ENCODE results near the gene GNAI2.
A peak's percentile ranks its signal among the peaks of the same experiment; 100 is the strongest.

DNA sequence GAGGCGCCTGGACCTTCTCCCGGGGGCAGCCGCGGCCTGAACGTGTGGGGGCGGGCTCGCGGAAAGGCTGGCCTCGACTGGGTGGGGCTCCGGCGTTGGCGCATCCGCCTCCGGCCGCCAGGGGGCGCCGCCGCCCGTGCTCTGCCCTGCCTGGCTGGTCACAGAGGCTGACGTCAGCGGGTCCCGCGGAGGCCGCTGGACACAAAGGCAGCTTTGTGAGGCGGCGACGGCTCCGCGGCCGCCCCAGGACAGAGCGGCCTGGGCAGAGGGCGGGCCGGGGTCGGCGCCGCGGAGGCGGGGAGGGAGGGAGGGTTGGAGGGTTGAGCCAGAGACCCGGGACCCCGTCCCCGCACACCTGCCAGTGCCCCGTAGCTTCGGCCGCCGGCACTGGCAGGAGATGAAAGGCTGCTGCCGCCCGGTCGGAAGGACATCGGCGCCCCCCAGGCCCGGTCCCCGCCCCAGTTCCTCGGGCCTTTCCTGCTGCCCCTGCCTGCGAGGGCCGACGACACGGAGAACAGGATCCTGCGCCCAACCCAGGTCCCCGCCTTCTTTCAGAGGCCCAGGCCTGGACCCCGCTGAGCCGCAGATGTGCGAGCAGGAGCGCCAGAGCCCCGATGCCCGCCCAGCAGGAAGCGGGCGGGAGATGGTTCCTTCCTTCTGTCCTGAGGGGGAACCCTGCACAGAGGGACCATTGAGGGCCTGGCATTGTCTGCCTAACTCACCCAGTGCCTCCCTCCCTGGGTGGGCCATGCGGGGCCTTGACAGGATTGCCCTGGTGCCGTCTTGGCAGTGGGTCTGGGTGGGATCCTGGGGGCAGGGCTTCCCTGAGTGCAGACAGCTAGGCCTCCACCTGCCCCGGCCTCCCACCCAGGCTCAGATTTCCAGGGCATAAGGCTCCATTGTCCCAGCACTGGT is 24.3 kb downstream of the GNAI2 start:
- TF ChIP-seq CTCF (conservative IDR thresholded peaks at IDR 0.05) (peak; percentile 82), EZH2 (IDR thresholded peaks at IDR 0.05; ENCODE audit: low read depth) (no peak)

Data from PC-9 (cell line).